GM12872 (cell line): ENCODE measurements around the gene CDCP2.

Experiments used
- TF ChIP-seq, protein P1 (sequence below): IDR thresholded peaks from 3 replicates; pipeline ENCODE4 v1.5.1; 2011; ENCODE audit warnings: low read depth, mild to moderate bottlenecking, low read length, moderate library complexity; ENCODE audit not compliant: insufficient read depth

The CDCP2 gene

DNA sequence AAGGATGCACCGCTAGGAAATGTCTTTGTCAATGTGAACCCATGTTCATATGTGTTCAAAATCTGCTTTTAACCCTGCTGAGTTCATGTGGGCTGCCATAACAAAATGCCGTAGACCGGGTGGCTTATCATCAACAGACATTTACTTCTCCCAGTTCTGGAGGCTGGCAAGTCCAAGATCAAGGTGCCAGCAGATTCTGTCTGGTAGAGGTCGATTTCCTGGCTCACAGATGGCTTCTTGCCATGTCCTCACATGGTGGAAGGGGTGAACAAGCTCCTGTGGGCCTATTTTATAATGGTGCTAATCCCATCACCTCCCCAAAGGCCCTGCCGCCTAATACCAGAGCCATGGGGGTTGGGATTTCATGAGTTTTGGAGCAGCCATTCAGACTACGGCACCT is 4.6 kb upstream of the CDCP2 start:
- TF ChIP-seq, protein P1, sequence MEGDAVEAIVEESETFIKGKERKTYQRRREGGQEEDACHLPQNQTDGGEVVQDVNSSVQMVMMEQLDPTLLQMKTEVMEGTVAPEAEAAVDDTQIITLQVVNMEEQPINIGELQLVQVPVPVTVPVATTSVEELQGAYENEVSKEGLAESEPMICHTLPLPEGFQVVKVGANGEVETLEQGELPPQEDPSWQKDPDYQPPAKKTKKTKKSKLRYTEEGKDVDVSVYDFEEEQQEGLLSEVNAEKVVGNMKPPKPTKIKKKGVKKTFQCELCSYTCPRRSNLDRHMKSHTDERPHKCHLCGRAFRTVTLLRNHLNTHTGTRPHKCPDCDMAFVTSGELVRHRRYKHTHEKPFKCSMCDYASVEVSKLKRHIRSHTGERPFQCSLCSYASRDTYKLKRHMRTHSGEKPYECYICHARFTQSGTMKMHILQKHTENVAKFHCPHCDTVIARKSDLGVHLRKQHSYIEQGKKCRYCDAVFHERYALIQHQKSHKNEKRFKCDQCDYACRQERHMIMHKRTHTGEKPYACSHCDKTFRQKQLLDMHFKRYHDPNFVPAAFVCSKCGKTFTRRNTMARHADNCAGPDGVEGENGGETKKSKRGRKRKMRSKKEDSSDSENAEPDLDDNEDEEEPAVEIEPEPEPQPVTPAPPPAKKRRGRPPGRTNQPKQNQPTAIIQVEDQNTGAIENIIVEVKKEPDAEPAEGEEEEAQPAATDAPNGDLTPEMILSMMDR = no peak

DNA sequence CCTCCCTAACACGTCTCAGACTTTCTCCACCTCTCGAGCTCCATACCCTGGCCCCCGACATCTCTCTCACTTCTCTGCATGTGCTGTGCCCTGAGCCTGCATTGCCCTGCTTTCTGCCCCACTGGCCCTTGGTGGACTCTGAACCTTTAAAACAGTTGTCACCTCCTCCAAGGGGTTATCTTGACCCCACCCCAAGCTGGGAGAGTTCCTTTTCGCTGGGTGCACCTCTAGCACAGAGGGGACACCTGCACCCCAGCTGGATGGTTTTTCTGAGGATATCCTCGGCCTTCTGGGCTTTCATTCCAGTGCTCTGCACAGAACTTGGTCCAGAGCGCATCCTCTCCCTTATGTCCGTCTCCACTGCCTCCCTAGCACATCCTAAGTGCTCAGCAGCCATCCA is 4.2 kb upstream of the CDCP2 start:
- TF ChIP-seq, protein P1 = no peak

DNA sequence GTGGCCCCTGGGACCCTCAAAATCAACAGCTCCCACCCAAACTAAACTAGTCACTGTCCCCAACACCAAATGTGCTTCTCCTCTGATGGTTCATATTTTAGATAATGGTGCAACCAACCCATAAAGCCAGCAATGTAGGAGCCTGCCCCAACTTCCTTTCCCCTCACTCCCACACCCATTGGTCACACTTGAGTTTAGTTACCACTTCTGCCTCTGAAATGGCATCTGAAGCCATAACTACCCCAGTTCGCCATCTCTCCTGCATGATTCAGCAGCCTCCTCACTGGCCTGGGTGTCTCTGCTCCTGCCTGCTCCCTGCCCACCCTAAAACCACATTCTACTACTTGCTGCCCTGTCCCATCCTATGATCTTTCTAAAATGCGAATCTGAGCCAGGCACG is 3.4 kb upstream of the CDCP2 start:
- TF ChIP-seq, protein P1 = no peak

DNA sequence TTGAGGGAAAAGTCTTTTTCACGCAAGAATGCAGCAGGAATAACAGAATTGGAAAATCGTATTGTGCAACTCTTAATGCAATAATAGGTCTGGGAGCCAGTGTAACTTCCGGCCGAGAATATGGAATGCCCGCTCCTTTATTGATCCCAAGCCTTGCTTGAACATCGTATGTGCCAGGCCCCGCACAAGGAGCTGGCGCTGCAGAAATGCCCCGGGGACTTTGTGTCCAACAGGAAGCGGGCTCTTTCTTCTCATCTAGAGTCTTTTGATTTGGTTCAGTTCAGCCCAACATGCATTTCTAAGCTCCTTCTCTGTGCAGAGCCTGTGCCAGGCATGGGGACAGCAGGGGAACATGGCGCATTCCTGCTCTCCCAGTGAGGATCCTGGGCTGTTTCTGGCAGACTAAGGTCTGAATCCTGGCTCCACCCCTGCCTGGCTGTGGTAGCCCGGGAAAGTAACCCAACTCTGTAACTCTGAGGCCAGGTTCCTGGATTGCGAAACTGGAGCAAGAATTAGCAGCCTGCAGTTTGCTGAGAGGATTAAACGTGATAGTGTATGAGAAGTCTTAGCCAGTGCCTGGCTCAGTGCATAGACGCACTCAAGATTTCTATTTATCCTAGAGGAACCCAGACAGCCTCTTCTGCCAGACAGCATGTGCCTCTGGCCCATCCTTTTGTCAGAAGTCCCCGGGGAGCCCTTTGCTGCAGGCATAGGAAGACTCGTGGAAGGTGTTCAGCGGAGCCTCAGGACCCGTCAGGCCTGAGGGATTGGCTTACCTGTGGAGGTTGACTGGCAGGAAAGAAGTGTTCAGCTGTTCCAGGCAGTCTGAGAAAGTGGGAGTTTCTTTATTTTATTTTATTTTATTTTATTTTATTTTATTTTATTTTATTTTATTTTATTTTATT is 987 bp upstream of the CDCP2 start:
- TF ChIP-seq, protein P1 = no peak

DNA sequence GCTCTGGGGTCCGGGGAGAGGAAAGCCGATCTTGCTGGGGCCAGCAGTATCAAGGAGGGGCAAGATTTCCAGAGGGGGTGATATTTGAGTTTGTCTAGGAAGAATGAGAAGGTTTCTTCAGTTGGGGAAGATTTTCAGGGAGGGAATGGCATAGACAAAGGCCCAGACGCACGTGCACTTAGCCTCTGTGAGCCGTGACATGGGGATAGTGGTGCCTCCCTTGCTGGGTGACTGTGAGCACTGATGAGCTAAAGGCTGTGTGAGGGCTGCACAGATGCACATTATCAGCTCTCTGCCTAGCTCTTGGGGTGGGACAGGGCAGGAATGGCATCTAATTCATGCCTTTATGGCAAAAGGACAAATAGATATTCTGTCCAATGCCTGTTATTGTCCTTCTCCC is 1.8 kb downstream of the CDCP2 start:
- TF ChIP-seq, protein P1 = no peak

DNA sequence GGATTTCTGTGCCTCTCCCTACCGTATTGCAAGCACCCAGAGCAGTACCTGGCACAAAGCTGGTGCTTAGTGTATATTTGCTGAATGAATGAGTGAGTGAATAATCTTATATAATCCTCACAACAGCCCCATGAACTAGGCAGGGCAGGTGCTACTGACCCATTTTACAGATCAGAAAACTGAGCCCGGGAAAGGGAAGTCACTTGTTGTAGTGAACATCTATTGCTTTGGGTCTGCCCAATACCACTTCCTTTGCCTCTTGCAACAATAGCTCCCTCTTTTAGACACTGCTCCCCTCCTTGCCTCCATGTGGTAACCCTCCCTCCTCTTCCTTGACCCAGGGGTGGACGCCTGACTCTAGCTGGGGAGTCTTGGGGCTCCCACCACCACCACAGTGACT is 3.1 kb downstream of the CDCP2 start:
- TF ChIP-seq, protein P1 = no peak

DNA sequence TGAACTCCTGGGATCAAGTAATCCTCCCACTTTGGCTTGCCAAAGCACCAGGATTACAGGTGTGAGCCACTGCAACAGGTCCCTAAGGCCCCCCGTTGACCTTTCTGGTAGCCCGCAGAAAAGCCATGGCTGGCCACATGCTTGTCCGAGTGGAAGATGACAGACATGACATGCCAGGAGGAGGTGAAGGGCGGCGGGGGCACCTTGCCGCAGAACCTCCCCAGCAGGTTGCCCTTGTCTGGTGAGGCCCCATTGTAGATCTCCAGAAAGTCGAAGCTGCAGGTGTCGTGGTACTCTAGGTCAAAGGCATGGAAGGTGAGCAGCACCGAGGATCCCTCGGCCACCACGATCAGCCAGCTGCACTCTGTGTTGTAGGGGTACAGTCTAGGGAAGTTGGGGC is 8.4 kb downstream of the CDCP2 start:
- TF ChIP-seq, protein P1 = no peak
